Measurements from ENCODE around the gene TMEM91. TPM values are rescaled to one million over a fixed set of nuclear protein-coding genes. Genes with fewer than 3 reads are reported as not detected.

The TMEM91 gene
- total RNA-seq: 10 to 100 TPM in 1 of 2 donors, 1 to 10 TPM in 1; 3.5 to 15.1 TPM

DNA sequence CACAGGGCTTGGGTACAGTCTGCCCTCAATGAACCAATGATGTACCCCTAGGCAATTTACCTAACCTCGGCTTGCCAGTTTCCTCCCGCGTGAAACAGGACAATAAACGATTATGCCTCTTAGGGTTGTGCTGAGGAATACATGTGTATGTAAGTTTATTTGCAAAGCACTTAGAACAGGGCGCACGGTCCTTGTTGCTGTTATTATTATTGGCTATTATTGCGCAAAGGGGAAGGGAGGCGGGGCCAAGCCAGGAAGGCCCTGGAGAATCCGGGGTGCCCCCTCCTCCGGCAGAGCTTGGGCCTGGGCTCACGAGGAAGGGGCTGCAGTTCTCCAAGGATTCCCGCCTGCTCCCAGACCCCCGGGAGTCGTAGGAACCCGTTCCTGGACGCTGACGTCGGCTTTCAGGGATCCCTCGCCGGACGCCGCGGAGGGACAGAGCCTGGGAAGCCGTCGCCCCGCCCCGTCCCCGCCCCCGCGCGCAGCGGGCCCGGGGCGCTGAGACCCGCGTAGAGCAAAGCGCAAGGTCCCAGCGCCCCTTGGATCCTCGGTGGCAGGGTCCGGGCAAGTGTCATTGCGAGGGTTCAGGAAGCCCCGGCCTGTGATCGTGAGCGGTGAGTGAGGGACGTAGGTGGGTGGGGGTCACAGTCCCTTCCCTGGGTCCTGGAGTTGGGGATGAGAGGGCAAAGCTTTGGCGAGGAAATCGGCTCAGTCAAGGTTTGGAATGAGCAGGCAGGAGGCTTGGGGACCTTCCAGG is at the start of gene TMEM91:
Gene TMEM91 (plus strand): TSS at position 293 of the 757 bp plus-strand sequence. CDS start 1,777 bp downstream, outside the sequence.
- Mint-ChIP-seq H3K27ac (peak within 1 kb of the TSS; percentile 33), H3K4me1 (peaks cover 12% of the 10 kb centered on the region), H3K27me3 (no peaks in the 10 kb centered on the region), H3K36me3 (ENCODE audit: low read depth) (no peaks in the 10 kb centered on the region), H3K4me3 (peak within 1 kb of the TSS; percentile 74), H3K9me3 (no peaks in the 10 kb centered on the region)
- ATAC-seq (replicated peaks): peak; percentile 67

DNA sequence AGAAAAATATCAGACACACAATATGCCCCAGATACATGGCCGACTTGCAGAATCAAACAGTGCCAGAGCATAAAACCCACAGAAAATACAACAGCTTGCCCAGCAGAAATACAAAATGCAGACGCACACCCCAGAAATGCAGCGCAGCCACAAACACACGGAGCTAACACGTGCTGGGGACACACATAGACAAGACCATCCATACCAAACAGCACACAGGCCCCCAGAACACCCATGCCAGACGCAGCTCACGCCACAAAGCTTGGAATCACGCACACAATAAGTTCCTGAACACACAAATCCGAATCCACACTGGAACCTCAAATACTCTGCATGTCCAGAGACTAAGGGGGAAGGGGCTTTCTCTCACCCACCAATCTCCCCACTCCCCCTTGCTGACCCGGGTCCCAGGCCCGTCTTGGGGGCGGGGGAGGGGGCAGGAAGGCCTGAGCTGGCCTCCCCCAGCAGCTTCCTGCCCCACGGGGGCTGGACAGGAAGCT is 49.2 kb upstream of the TMEM91 start:
- Mint-ChIP-seq H3K4me1 (peaks cover 61% of the 10 kb centered on the region), H3K27ac (peak overlapping the region; percentile 89)
- no peak for ATAC-seq (replicated peaks)

DNA sequence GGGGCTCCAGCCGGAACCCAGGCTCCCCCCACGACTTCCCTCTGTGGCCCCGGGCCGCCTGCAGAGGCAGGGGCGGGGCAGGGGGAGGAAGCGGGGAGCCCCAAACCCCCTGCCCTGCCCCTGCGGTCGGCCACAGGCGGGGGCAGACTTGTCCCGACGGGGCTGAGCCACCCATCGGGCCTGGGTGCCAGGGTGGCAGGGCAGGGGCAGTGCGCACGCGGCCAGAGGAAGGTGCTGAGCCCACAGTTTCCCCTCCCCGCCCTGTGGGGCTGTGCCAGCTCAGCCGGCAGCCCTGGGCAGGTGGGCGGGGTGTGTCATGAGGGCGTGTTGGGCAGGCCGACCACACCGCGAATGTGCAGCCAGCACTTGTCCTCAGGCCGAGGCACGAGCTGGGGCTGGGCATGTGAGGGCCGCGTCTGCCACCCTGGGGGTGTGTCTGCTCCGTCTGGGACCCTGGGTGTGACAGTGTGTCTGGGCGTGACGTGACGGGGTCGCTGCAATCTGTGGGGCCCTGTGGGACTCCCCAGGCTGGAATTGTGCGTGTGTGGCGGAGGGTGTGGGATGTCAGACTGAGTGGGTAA is 48.7 kb upstream of the TMEM91 start:
- Mint-ChIP-seq H3K9me3 (no peaks in the 10 kb centered on the region), H3K27me3 (no peaks in the 10 kb centered on the region), H3K27ac (peak overlapping the region; percentile 98), H3K4me1 (peaks cover 65% of the 10 kb centered on the region), H3K36me3 (ENCODE audit: low read depth) (peaks cover 87% of the 10 kb centered on the region), H3K4me3 (peak overlapping the region; percentile 94)
- ATAC-seq (replicated peaks): peak; percentile 82

More for the DNA sequence above, 49.2 kb upstream of the TMEM91 start:
- H3K36me3 Mint-ChIP-seq (ENCODE audit: low read depth): peaks cover 87% of the 10 kb centered on the region
- H3K9me3 Mint-ChIP-seq: no peaks in the 10 kb centered on the region
- H3K27me3 Mint-ChIP-seq: no peaks in the 10 kb centered on the region
- H3K4me3 Mint-ChIP-seq: peak overlapping the region; percentile 94

DNA sequence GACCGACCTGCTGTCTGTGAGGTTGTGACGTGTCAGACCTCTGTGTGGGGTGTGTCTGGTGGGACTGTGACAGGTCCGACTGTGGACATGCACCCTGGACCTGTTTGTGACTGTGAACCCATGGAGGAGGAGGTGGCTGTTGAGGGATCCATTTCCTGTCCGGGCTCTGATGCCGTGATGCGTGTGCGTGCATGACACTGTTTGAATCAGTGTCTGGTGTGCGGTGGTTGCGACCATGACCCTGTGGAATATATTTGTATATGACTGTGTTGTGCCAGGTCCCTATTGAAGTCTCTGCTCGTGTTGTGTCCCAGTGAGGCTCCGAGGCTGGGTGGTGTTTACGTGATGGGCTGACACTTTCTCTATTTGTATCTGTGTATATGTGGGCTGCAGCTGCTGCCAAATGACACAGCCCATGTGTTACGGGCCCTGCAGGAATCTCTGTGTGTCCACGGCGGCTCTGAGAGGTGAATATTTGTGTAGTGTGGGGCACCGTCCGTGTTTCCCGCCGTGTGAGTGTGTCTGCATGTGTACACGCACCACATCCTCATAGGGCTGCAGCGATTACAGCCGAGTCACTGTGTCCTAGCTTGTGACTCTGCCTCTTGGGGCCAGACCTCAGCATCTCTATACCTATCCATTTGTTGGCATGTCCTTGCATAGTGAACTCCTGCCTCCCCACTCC is 48.0 kb upstream of the TMEM91 start:
- H3K9me3 Mint-ChIP-seq: no peaks in the 10 kb centered on the region
- H3K27me3 Mint-ChIP-seq: no peaks in the 10 kb centered on the region
- H3K36me3 Mint-ChIP-seq (ENCODE audit: low read depth): peaks cover 87% of the 10 kb centered on the region
- peak overlapping the region; percentile 94 for H3K4me3 Mint-ChIP-seq
- peak overlapping the region; percentile 98 for H3K27ac Mint-ChIP-seq
- peak; percentile 67 for ATAC-seq (replicated peaks)
- H3K4me1 Mint-ChIP-seq: peaks cover 62% of the 10 kb centered on the region

DNA sequence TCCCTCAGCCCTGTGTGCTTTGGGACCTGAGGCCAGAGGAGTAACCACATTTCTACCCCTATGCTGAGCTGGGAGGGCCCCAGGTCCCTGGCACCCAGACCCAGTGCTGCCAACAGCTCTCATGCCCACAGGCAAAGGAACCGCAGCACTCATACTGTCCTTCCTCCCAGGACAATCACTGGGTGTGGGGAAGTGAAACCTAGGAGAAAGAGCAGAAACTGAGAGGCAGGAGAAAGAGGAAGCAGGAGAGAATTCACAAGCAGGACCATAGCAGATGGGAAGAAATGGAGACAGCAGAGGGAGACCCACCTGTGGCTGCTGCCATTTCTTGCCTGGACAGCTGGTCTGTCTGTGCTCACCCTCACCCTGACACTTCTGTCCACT is 47.5 kb upstream of the TMEM91 start:
- Mint-ChIP-seq H3K36me3 (ENCODE audit: low read depth) (peaks cover 91% of the 10 kb centered on the region), H3K9me3 (no peaks in the 10 kb centered on the region), H3K27ac (peak overlapping the region; percentile 98), H3K4me3 (peak overlapping the region; percentile 94), H3K27me3 (no peaks in the 10 kb centered on the region), H3K4me1 (peaks cover 61% of the 10 kb centered on the region)
- ATAC-seq (replicated peaks): no peak

DNA sequence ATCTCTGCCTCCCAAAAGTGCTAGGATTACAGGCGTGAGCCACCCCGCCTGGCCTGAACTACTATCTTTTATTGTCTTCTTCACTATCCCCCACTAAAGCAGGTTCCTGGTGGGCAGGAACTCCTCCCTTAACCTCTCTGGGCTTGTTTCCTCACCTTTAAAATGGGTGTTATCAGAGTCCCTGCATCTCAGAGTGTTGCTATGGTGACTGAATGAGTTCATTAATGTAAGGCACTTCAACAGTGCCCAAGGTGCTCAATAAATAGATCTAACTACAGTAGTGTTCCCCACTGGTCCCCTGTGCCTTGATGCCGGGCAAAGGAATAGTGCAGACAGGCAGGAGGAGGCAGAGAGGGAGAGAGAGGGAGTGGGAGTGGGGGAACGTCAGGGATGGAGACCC is 45.9 kb upstream of the TMEM91 start:
- Mint-ChIP-seq H3K36me3 (ENCODE audit: low read depth) (peaks cover 91% of the 10 kb centered on the region), H3K27ac (peak overlapping the region; percentile 65), H3K4me3 (peak overlapping the region; percentile 62), H3K4me1 (peaks cover 58% of the 10 kb centered on the region), H3K27me3 (no peaks in the 10 kb centered on the region), H3K9me3 (no peaks in the 10 kb centered on the region)
- ATAC-seq (replicated peaks): no peak

DNA sequence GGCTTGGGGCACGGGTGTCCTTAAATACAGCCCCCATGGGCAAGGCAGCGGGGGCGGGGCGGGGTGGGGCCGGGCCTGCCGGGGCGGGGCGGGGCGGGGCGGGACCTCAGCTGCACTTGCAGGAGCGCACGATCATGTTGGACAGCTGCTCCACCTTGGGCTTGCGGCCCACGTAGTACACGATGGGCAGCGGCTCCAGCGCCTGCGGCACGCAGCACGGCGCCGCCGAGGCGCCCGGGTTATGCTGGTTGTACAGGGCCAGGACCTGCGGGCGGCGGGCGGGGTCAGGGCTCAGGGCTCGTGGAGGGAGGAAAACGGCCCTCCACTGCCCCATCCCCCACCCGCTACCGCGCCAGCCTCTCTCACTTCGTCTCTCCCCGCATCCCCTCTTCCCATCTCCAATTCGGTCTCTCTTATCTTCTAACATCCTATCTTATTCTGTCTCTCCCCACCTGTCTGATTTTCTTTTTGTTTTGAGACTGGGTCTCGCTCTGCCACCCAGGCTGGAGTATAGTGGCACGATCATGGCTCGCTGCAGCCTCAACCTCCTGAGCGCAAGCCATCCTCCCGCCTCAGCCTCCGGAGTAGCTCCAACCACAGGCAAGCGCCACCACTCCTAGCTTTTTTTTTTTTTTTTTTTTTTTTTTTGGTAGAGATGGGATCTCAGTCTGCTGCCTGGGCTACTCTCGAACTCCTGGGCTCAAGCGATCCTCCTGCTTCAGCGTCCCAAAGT is 45.2 kb upstream of the TMEM91 start:
- ATAC-seq (replicated peaks): no peak
- Mint-ChIP-seq H3K4me1 (peaks cover 56% of the 10 kb centered on the region), H3K27me3 (no peaks in the 10 kb centered on the region), H3K27ac (peak overlapping the region; percentile 63), H3K36me3 (ENCODE audit: low read depth) (peaks cover 95% of the 10 kb centered on the region), H3K4me3 (peak overlapping the region; percentile 37), H3K9me3 (no peaks in the 10 kb centered on the region)

DNA sequence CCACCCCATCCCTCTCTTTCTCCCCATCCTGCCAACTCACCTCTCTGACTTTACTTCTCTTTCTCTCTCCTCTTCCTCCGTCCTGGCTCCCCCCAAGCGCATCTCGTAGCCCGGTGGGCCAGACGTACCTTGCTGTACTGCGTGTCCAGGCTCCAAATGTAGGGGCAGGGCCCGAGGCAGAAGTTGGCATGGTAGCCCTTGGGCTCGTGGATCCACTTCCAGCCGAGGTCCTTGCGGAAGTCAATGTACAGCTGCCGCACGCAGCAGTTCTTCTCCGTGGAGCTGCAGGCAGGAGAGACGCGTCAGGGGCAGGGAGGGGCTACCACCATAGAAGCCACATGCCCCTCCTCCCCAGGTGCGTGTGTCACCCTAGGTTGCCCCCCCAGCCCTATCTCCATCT is 44.3 kb upstream of the TMEM91 start:
- Mint-ChIP-seq H3K9me3 (no peaks in the 10 kb centered on the region), H3K4me3 (peak overlapping the region; percentile 37), H3K27me3 (no peaks in the 10 kb centered on the region), H3K27ac (peak overlapping the region; percentile 63), H3K36me3 (ENCODE audit: low read depth) (peaks cover 95% of the 10 kb centered on the region), H3K4me1 (peaks cover 47% of the 10 kb centered on the region)
- no peak for ATAC-seq (replicated peaks)

DNA sequence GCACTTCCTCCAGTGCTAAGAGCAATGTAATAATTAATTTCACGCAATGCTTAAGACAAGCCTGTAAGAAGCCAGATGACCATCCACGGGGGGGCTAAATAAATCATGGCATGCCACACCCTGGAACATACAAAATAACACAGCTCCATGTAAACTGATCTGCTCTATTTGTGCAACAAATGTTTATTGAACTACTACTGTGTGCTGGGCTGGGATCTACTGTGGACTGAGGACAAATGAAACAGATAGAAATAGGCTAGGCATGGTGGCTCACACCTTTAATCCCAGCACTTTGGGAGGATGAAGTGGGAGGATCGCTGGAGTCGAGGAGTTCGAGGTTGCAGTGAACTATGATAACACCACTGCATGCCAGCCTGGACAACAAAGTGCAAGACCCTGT is 43.9 kb upstream of the TMEM91 start:
- Mint-ChIP-seq H3K27me3 (no peaks in the 10 kb centered on the region), H3K27ac (peak overlapping the region; percentile 63), H3K4me1 (peaks cover 46% of the 10 kb centered on the region), H3K9me3 (no peaks in the 10 kb centered on the region), H3K4me3 (no peak overlapping the region), H3K36me3 (ENCODE audit: low read depth) (peaks cover 97% of the 10 kb centered on the region)
- ATAC-seq (replicated peaks): no peak

DNA sequence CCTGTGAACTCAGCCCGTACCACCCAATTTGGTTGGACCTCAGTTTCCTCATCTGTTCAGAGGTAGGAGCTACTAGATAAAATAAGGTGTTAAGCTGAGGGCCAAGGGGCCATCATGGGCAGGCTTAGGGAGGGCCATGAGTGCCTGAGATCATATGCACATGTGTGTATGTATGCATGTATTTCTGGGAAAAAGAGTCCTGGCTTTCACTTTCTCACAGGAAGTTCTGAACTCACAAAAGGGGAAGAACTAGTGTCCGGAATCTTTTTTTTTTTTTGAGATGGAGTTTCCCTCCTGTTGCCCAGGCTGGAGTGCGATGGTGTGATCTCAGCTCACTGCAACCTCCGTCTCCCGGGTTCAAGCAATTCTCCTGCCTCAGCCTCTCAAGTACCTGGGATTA is 41.5 kb upstream of the TMEM91 start:
- Mint-ChIP-seq H3K36me3 (ENCODE audit: low read depth) (peaks cover 100% of the 10 kb centered on the region), H3K27me3 (no peaks in the 10 kb centered on the region), H3K4me1 (peaks cover 38% of the 10 kb centered on the region), H3K4me3 (no peak overlapping the region), H3K9me3 (no peaks in the 10 kb centered on the region), H3K27ac (peak overlapping the region; percentile 43)
- peak; percentile 12 for ATAC-seq (replicated peaks)

DNA sequence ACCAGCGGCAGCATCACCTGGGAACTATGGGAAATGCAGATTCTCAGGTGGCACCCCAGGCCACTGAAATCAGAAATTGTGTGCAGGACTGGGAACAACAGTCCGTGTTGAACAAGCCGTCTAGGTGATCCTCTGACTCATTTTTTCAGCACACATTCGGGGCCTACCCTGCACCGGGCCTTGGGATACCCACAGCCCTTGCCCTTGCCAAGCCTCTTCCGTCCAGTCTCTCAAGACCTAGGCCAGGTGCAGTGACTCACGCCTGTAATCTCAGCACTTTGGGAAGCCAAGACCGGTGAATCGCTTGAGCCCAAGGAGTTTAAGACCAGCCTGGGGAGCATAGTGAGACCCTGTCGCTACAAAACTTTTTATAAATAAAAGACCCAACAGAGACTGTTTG is 40.9 kb upstream of the TMEM91 start:
- Mint-ChIP-seq H3K4me3 (no peak overlapping the region), H3K27me3 (no peaks in the 10 kb centered on the region), H3K4me1 (peaks cover 37% of the 10 kb centered on the region), H3K9me3 (no peaks in the 10 kb centered on the region), H3K27ac (peak overlapping the region; percentile 43), H3K36me3 (ENCODE audit: low read depth) (peaks cover 100% of the 10 kb centered on the region)
- peak; percentile 31 for ATAC-seq (replicated peaks)

DNA sequence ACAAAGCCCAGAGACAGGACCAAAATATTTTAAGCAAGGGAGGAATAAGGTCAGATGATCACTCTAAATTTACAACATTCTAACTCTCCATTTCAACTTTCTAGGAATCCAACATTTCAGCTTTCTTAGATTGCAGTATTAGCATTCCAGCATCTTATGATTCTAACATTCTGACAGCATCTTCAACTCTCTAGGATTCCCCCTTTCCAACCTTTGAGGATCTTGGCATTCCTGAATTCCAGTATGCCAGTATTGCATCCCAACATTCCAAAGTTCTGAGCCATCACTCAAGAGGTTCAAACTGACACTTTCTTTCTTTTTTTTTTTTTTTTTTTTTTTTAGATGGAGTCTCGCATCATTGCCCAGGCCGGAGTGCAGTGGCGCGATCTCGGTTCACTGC is 36.4 kb upstream of the TMEM91 start:
- peaks cover 14% of the 10 kb centered on the region for H3K4me1 Mint-ChIP-seq
- H3K27ac Mint-ChIP-seq: peak overlapping the region; percentile 52
- no peaks in the 10 kb centered on the region for H3K9me3 Mint-ChIP-seq
- no peaks in the 10 kb centered on the region for H3K27me3 Mint-ChIP-seq
- ATAC-seq (replicated peaks): no peak
- peaks cover 100% of the 10 kb centered on the region for H3K36me3 Mint-ChIP-seq (ENCODE audit: low read depth)
- H3K4me3 Mint-ChIP-seq: no peak overlapping the region

DNA sequence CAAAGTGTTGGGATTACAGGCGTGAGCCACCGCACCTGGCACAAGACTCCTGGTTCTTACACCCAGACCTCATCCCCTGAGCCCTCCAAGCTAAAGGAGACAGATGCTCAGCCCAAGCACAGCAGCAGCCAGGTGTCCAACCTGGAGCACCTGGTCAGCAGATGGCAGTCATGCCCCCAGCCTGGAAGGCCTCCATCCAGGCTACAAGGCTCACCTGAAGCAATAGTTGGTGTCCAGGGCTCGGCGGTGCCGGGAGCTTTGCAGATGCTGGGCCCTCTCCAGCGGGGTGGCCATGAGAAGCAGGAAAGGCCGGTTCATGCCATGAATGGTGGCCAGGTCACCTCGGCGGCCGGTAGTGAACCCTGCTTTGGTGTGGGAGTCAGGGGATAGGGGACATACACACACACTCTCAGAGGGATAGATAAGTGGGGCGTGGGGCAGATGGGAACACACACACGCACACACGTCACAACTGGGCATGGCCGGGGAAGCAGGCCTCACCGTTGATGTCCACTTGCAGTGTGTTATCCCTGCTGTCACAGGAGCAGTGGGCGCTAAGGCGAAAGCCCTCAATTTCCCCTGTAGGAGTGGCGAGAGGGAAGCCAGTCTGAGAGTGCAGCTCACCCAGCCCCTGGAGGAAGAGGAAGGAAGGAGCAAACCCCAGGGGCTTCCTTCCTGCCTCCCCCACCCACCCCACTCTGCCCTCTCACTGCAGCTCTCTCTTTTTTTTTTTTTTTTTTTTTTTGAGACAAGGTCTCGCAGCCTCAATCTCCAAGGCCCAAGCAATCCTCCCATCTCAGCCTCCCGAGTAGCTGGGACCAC is 34.5 kb upstream of the TMEM91 start:
- H3K27me3 Mint-ChIP-seq: no peaks in the 10 kb centered on the region
- H3K9me3 Mint-ChIP-seq: no peaks in the 10 kb centered on the region
- H3K4me1 Mint-ChIP-seq: peaks cover 14% of the 10 kb centered on the region
- peak overlapping the region; percentile 33 for H3K27ac Mint-ChIP-seq
- peaks cover 100% of the 10 kb centered on the region for H3K36me3 Mint-ChIP-seq (ENCODE audit: low read depth)
- ATAC-seq (replicated peaks): no peak
- no peak overlapping the region for H3K4me3 Mint-ChIP-seq
